CD8-positive, alpha-beta memory T cell (primary cell): ENCODE results near the gene DNAJB9. TPM values are rescaled to one million over a fixed set of nuclear protein-coding genes. Genes with fewer than 3 reads are reported as not detected.

Source experiments
- CTCF ChIA-PET: fragments of 350-600 bp; sonication (Branson Sonifier 250); formaldehyde crosslinking; loops from one replicate; lab custom pipeline; 2021; ENCODE audit warnings: antibody characterized with exemption; lab: Charles Lee
- POLR2A ChIA-PET: fragments of 350-600 bp; sonication (Branson Sonifier 250); formaldehyde crosslinking; loops from one replicate; lab custom pipeline; 2021; ENCODE audit warnings: antibody characterized with exemption; lab: Charles Lee
- DNase-seq, 5 donors: peaks; one replicate each; pipeline versions ENCODE4 v3.0.0 to v3.0.0-alpha.2; 2020 to 2022; ENCODE audit warnings: mixed read lengths in 1 of 5
- H3K27ac ChIP-seq: one replicate; pipeline ENCODE4 v1.7.0; 2013; ENCODE audit warnings: low read depth, mild to moderate bottlenecking, low read length, moderate library complexity
- H3K27me3 ChIP-seq: 2 replicates; pipeline ENCODE4 v1.7.0; 2013; ENCODE audit warnings: low read length, mild to moderate bottlenecking; ENCODE audit not compliant: insufficient read depth, poor library complexity, severe bottlenecking
- H3K36me3 ChIP-seq: 2 replicates; pipeline ENCODE4 v1.7.0; 2013; ENCODE audit warnings: mild to moderate bottlenecking, low read length, moderate library complexity; ENCODE audit not compliant: insufficient read depth
- H3K4me1 ChIP-seq: 2 replicates; pipeline ENCODE4 v1.7.0; 2013; ENCODE audit warnings: mild to moderate bottlenecking, low read length, moderate library complexity; ENCODE audit not compliant: insufficient read depth
- H3K4me3 ChIP-seq: 2 replicates; pipeline ENCODE4 v1.7.0; 2013; ENCODE audit warnings: mild to moderate bottlenecking, low read length
- H3K9me3 ChIP-seq: 2 replicates; pipeline ENCODE4 v1.7.0; 2013; ENCODE audit warnings: mild to moderate bottlenecking, low read length
- H3K27ac Mint-ChIP-seq, 8 donors: one replicate each; pipeline ENCODE4 v1.8.0; 2020 to 2021; ENCODE audit warnings: mixed read lengths in 8 of 8, mild to moderate bottlenecking in 6 of 8, inconsistent platforms in 3 of 8, moderate library complexity in 3 of 8
- H3K27me3 Mint-ChIP-seq, 2 donors: one replicate each; pipeline ENCODE4 v1.8.0; 2020 to 2021; ENCODE audit warnings: mixed read lengths in 2 of 2, mild to moderate bottlenecking in 1 of 2, moderate library complexity in 1 of 2
- H3K36me3 Mint-ChIP-seq, 3 donors: one replicate each; pipeline ENCODE4 v1.8.0; 2020 to 2021; ENCODE audit warnings: mixed read lengths in 3 of 3, inconsistent platforms in 1 of 3, mild to moderate bottlenecking in 1 of 3
- H3K4me1 Mint-ChIP-seq, 3 donors: one replicate each; pipeline ENCODE4 v1.8.0; 2020 to 2021; ENCODE audit warnings: mixed read lengths in 3 of 3, inconsistent platforms in 1 of 3, mild to moderate bottlenecking in 1 of 3
- H3K4me3 Mint-ChIP-seq, 7 donors: one replicate each; pipeline ENCODE4 v1.8.0; 2020 to 2021; ENCODE audit warnings: mixed read lengths in 7 of 7, mild to moderate bottlenecking in 6 of 7, moderate library complexity in 4 of 7, inconsistent platforms in 2 of 7
- H3K9me3 Mint-ChIP-seq, 5 donors: one replicate each; pipeline ENCODE4 v1.8.0; 2020 to 2022; ENCODE audit warnings: mixed read lengths in 5 of 5, mild to moderate bottlenecking in 3 of 5, moderate library complexity in 2 of 5, inconsistent platforms in 1 of 5
- polyA plus RNA-seq: library from polyadenylated mRNA; unstranded; fragments of 300-500 nt; fragmentation: Illumina TruSeq; gene quantifications from one replicate; pipeline ENCODE4 v1.2.3, GENCODE V29; 2021
- total RNA-seq, 2 experiments: library from RNA; stranded (reverse); gene quantifications; one replicate each; pipeline ENCODE4 v1.2.3, GENCODE V29; 2021

The DNAJB9 gene
- total and polyA plus RNA-seq, 3 experiments from 2014 or later: 10.1 to 37.5 (median 12.0) TPM

GRCh38 chr7:108596560-108596959, 26.9 kb downstream of the DNAJB9 start:
- Histone ChIP-seq H3K36me3 (no peaks in the 10 kb centered on the region), H3K4me3 (no peak overlapping the region), H3K4me1 (no peaks in the 10 kb centered on the region), H3K9me3 (no peaks in the 10 kb centered on the region), H3K27ac (no peak overlapping the region), H3K27me3 (peaks cover 3% of the 10 kb centered on the region)
- Mint-ChIP-seq H3K9me3 (no peaks in the 10 kb centered on the region), H3K27ac (no peak overlapping the region), H3K27me3 (peaks cover 6 to 33% of the 10 kb centered on the region in 2 donors), H3K4me1 (no peaks in the 10 kb centered on the region), H3K4me3 (no peak overlapping the region), H3K36me3 (peaks cover 0 to 3% (median 0%) of the 10 kb centered on the region in 3 donors)
- no peak for DNase-seq
- CTCF ChIA-PET: no interaction called here
- POLR2A ChIA-PET: no interaction called here

GRCh38 chr7:108598153-108598552, 28.5 kb downstream of the DNAJB9 start:
- POLR2A ChIA-PET: no interaction called here
- H3K27me3 ChIP-seq: peaks cover 3% of the 10 kb centered on the region
- CTCF ChIA-PET: no interaction called here
- H3K27ac ChIP-seq: no peak overlapping the region
- Mint-ChIP-seq H3K9me3 (no peaks in the 10 kb centered on the region), H3K4me3 (no peak overlapping the region), H3K36me3 (no peaks in the 10 kb centered on the region), H3K27ac (no peak overlapping the region), H3K4me1 (no peaks in the 10 kb centered on the region), H3K27me3 (peaks cover 6 to 34% of the 10 kb centered on the region in 2 donors)
- H3K4me3 ChIP-seq: no peak overlapping the region
- H3K36me3 ChIP-seq: no peaks in the 10 kb centered on the region
- no peaks in the 10 kb centered on the region for H3K4me1 ChIP-seq
- no peaks in the 10 kb centered on the region for H3K9me3 ChIP-seq
- DNase-seq: no peak

- H3K36me3 ChIP-seq: no peaks in the 10 kb centered on the region
- ChIA-PET POLR2A (no interaction called here), CTCF (interaction anchor here (0.6 kb wide), 1 partner anchor 130 kb away, joined by 4 read pairs; no protein-coding TSS in a partner anchor)
- Mint-ChIP-seq H3K4me1 (no peaks in the 10 kb centered on the region), H3K36me3 (no peaks in the 10 kb centered on the region), H3K27ac (no peak overlapping the region), H3K9me3 (no peaks in the 10 kb centered on the region), H3K4me3 (no peak overlapping the region), H3K27me3 (peaks cover 6 to 34% of the 10 kb centered on the region in 2 donors)
- H3K4me1 ChIP-seq: no peaks in the 10 kb centered on the region
- no peak overlapping the region for H3K4me3 ChIP-seq
- no peak overlapping the region for H3K27ac ChIP-seq
- H3K27me3 ChIP-seq: peaks cover 3% of the 10 kb centered on the region
- no peak for DNase-seq
- H3K9me3 ChIP-seq: no peaks in the 10 kb centered on the region
These were observed 29.4 kb downstream of the DNAJB9 start for GRCh38 chr7:108598914-108599580.

- no peak overlapping the region for H3K4me3 Mint-ChIP-seq
- H3K27me3 Mint-ChIP-seq: peaks cover 8 to 34% of the 10 kb centered on the region in 2 donors
- CTCF ChIA-PET: no interaction called here
- Histone ChIP-seq H3K9me3 (no peaks in the 10 kb centered on the region), H3K36me3 (no peaks in the 10 kb centered on the region), H3K4me3 (no peak overlapping the region), H3K27me3 (peaks cover 3% of the 10 kb centered on the region), H3K4me1 (no peaks in the 10 kb centered on the region), H3K27ac (no peak overlapping the region)
- DNase-seq: no peak
- POLR2A ChIA-PET: no interaction called here
- H3K27ac Mint-ChIP-seq: no peak overlapping the region
- no peaks in the 10 kb centered on the region for H3K9me3 Mint-ChIP-seq
- H3K4me1 Mint-ChIP-seq: no peaks in the 10 kb centered on the region
- no peaks in the 10 kb centered on the region for H3K36me3 Mint-ChIP-seq
These were observed 30.7 kb downstream of the DNAJB9 start for GRCh38 chr7:108600399-108600798.

GRCh38 chr7:108603656-108604306, 34.1 kb downstream of the DNAJB9 start:
- ChIA-PET CTCF (no interaction called here), POLR2A (no interaction called here)
- Histone ChIP-seq H3K4me1 (no peaks in the 10 kb centered on the region), H3K27ac (no peak overlapping the region), H3K36me3 (no peaks in the 10 kb centered on the region), H3K27me3 (peaks cover 3% of the 10 kb centered on the region), H3K9me3 (no peaks in the 10 kb centered on the region), H3K4me3 (no peak overlapping the region)
- Mint-ChIP-seq H3K36me3 (no peaks in the 10 kb centered on the region), H3K4me3 (no peak overlapping the region), H3K27me3 (peaks cover 9 to 26% of the 10 kb centered on the region in 2 donors), H3K9me3 (no peaks in the 10 kb centered on the region), H3K4me1 (no peaks in the 10 kb centered on the region), H3K27ac (no peak overlapping the region)
- DNase-seq: no peak

- H3K4me3 ChIP-seq: no peak overlapping the region
- H3K27me3 Mint-ChIP-seq: peaks cover 9 to 19% of the 10 kb centered on the region in 2 donors
- H3K27ac Mint-ChIP-seq: peak overlapping the region in 1 of 8 donors; percentile 8
- no peak overlapping the region for H3K27ac ChIP-seq
- POLR2A ChIA-PET: no interaction called here
- H3K9me3 Mint-ChIP-seq: no peaks in the 10 kb centered on the region
- H3K4me1 Mint-ChIP-seq: no peaks in the 10 kb centered on the region
- no peaks in the 10 kb centered on the region for H3K36me3 ChIP-seq
- CTCF ChIA-PET: no interaction called here
- DNase-seq: no peak
- H3K36me3 Mint-ChIP-seq: no peaks in the 10 kb centered on the region
- H3K27me3 ChIP-seq: no peaks in the 10 kb centered on the region
- H3K4me3 Mint-ChIP-seq: no peak overlapping the region
- no peaks in the 10 kb centered on the region for H3K9me3 ChIP-seq
- no peaks in the 10 kb centered on the region for H3K4me1 ChIP-seq
These were observed 34.8 kb downstream of the DNAJB9 start for GRCh38 chr7:108604307-108605077.

- Mint-ChIP-seq H3K27ac (no peak overlapping the region), H3K27me3 (peaks cover 7 to 8% of the 10 kb centered on the region in 2 donors), H3K4me3 (no peak overlapping the region), H3K36me3 (no peaks in the 10 kb centered on the region), H3K9me3 (no peaks in the 10 kb centered on the region), H3K4me1 (no peaks in the 10 kb centered on the region)
- Histone ChIP-seq H3K27ac (no peak overlapping the region), H3K36me3 (no peaks in the 10 kb centered on the region), H3K9me3 (no peaks in the 10 kb centered on the region), H3K4me3 (no peak overlapping the region), H3K4me1 (no peaks in the 10 kb centered on the region), H3K27me3 (no peaks in the 10 kb centered on the region)
- no peak for DNase-seq
- CTCF ChIA-PET: interaction anchor here (0.6 kb wide), 1 partner anchor 1284 kb away, joined by 3 read pairs; no protein-coding TSS in a partner anchor
- POLR2A ChIA-PET: no interaction called here
These were observed 36.0 kb downstream of the DNAJB9 start for GRCh38 chr7:108605559-108606201.
